ENCODE measurements around the gene CACNB4.

Gene CACNB4

DNA sequence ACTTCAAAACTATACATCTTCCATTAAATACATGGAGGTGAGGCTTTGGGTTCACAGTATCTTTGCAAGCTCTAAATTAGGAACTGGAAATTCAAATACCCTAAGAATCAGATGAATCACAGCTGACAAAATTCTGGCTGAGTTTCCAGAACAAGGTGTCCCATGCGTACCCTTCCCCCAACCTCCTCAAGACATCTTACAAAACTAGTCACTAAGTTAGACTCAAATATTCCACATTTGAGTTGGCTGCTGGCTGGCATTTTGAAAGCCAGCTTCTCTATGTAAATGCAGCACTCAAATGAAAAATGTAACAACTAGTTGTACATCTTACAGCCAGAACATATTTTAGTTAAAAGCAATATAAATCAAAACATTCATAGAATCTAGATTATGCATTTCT lies 139.6 kb downstream of the CACNB4 start:
- Histone ChIP-seq H2AFZ (ENCODE audit: low read length) (no peak overlapping the region), H3K27ac (ENCODE audit: low read depth, low read length, poor library complexity, severe bottlenecking) (no peak overlapping the region), H3K9me2 (ENCODE audit: low read depth, low read length) (no peaks in the 10 kb centered on the region)

DNA sequence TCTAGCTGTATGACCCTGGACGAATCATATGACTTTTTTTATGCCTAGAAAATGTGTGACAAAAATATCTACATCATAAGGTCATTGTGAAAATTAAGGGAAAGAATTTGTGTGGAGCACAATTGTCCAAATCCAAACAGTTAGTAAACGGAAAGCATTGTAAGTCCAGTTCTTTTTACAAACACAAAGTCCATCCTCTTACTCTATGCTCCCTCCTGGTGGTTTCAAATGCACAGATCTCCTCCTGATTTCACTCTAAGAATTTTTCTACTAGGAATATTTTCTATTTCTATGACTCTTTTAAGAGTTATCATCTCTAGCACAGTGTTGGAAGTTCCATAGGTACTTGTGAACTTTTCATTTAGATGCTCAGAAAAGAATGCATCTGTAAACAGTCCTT lies 145.4 kb downstream of the CACNB4 start:
- H4K20me1 ChIP-seq (ENCODE audit: insufficient read depth, low read length), result no peaks in the 10 kb centered on the region
- no peaks in the 10 kb centered on the region for H3F3A ChIP-seq (ENCODE audit: insufficient read depth, low read length)
- no peaks in the 10 kb centered on the region for H3K4me1 ChIP-seq (ENCODE audit: insufficient read depth, low read length, severe bottlenecking)
- H3K9ac ChIP-seq (ENCODE audit: low read length), result no peak overlapping the region
- no peak overlapping the region for H3K4me3 ChIP-seq (ENCODE audit: low read depth, low read length, poor library complexity, severe bottlenecking)
- H3K9me3 ChIP-seq (ENCODE audit: low read length), result no peaks in the 10 kb centered on the region
- no peaks in the 10 kb centered on the region for H3K36me3 ChIP-seq (ENCODE audit: insufficient read depth, low read length)
- no peak overlapping the region for H2AFZ ChIP-seq (ENCODE audit: low read length)
- no peak overlapping the region for H3K27ac ChIP-seq (ENCODE audit: low read depth, low read length, poor library complexity, severe bottlenecking)
- no peaks in the 10 kb centered on the region for H3K9me2 ChIP-seq (ENCODE audit: low read depth, low read length)
- no peak overlapping the region for H3K4me2 ChIP-seq (ENCODE audit: low read length)
- TF ChIP-seq EZH2 (IDR thresholded peaks at IDR 0.05; ENCODE audit: borderline replicate concordance, low read length), result no peak
- TF ChIP-seq, protein P1, sequence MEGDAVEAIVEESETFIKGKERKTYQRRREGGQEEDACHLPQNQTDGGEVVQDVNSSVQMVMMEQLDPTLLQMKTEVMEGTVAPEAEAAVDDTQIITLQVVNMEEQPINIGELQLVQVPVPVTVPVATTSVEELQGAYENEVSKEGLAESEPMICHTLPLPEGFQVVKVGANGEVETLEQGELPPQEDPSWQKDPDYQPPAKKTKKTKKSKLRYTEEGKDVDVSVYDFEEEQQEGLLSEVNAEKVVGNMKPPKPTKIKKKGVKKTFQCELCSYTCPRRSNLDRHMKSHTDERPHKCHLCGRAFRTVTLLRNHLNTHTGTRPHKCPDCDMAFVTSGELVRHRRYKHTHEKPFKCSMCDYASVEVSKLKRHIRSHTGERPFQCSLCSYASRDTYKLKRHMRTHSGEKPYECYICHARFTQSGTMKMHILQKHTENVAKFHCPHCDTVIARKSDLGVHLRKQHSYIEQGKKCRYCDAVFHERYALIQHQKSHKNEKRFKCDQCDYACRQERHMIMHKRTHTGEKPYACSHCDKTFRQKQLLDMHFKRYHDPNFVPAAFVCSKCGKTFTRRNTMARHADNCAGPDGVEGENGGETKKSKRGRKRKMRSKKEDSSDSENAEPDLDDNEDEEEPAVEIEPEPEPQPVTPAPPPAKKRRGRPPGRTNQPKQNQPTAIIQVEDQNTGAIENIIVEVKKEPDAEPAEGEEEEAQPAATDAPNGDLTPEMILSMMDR (IDR thresholded peaks at IDR 0.05; ENCODE audit: low read length), result no peak
- H3K27me3 ChIP-seq (ENCODE audit: insufficient read depth, low read length), result no peaks in the 10 kb centered on the region
- no peaks in the 10 kb centered on the region for H3K79me2 ChIP-seq (ENCODE audit: insufficient read depth, low read length)

More for the DNA sequence above, 139.6 kb downstream of the CACNB4 start:
- Histone ChIP-seq H3K79me2 (ENCODE audit: insufficient read depth, low read length) (no peaks in the 10 kb centered on the region), H3K36me3 (ENCODE audit: insufficient read depth, low read length) (no peaks in the 10 kb centered on the region), H3K9ac (ENCODE audit: low read length) (no peak overlapping the region), H3K4me2 (ENCODE audit: low read length) (no peak overlapping the region), H3F3A (ENCODE audit: insufficient read depth, low read length) (no peaks in the 10 kb centered on the region), H3K4me1 (ENCODE audit: insufficient read depth, low read length, severe bottlenecking) (no peaks in the 10 kb centered on the region), H4K20me1 (ENCODE audit: insufficient read depth, low read length) (no peaks in the 10 kb centered on the region), H3K9me3 (ENCODE audit: low read length) (no peaks in the 10 kb centered on the region), H3K4me3 (ENCODE audit: low read depth, low read length, poor library complexity, severe bottlenecking) (no peak overlapping the region), H3K27me3 (ENCODE audit: insufficient read depth, low read length) (no peaks in the 10 kb centered on the region)
- TF ChIP-seq, protein P1 (IDR thresholded peaks at IDR 0.05; ENCODE audit: low read length), result no peak
- TF ChIP-seq EZH2 (IDR thresholded peaks at IDR 0.05; ENCODE audit: borderline replicate concordance, low read length), result no peak

DNA sequence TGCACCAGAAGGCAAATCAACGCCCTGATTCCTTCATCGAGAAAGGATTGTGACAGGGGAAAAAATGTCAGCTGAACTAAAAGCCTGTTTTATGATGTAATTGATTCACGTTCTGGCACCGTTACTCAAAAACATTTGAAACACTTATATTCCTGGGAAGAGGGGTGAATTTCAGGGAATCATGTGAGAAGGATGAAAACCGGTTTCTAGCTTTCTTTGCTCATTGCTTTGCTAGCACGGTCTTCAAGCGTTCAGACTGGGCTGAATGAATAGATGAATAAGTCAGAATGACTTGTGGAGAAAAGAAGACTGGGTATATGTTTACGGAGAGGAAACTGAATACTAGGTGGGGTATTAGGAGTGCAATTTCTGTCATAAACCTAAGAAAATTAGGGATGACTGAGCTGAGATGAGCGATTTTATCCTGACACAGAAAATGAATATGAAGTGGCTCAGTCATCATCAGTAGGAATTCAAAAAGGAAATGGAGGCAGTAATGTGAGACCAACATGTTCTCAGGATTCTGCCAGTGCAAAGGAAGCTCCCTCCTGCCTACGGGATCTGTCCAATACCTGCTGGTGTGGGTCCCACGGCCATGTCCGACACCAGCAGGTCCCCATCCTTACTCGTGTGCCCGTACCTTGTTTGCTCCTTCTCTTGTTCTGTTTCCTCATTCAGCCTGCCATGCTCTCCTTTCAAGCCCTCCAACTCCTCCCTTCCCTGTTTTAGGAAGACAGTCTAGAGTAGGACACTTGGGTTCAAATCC lies 146.0 kb downstream of the CACNB4 start:
- H3K79me2 ChIP-seq (ENCODE audit: insufficient read depth, low read length), result no peaks in the 10 kb centered on the region
- H3K9me3 ChIP-seq (ENCODE audit: low read length), result no peaks in the 10 kb centered on the region
- no peaks in the 10 kb centered on the region for H3K9me2 ChIP-seq (ENCODE audit: low read depth, low read length)
- H3K27ac ChIP-seq (ENCODE audit: low read depth, low read length, poor library complexity, severe bottlenecking), result no peak overlapping the region
- H3K9ac ChIP-seq (ENCODE audit: low read length), result no peak overlapping the region
- H3K4me2 ChIP-seq (ENCODE audit: low read length), result no peak overlapping the region
- H3K4me1 ChIP-seq (ENCODE audit: insufficient read depth, low read length, severe bottlenecking), result no peaks in the 10 kb centered on the region
- no peaks in the 10 kb centered on the region for H4K20me1 ChIP-seq (ENCODE audit: insufficient read depth, low read length)
- no peaks in the 10 kb centered on the region for H3F3A ChIP-seq (ENCODE audit: insufficient read depth, low read length)
- H2AFZ ChIP-seq (ENCODE audit: low read length), result no peak overlapping the region
- no peaks in the 10 kb centered on the region for H3K27me3 ChIP-seq (ENCODE audit: insufficient read depth, low read length)
- H3K36me3 ChIP-seq (ENCODE audit: insufficient read depth, low read length), result no peaks in the 10 kb centered on the region
- no peak for TF ChIP-seq EZH2 (IDR thresholded peaks at IDR 0.05; ENCODE audit: borderline replicate concordance, low read length)
- TF ChIP-seq, protein P1 (IDR thresholded peaks at IDR 0.05; ENCODE audit: low read length), result no peak
- H3K4me3 ChIP-seq (ENCODE audit: low read depth, low read length, poor library complexity, severe bottlenecking), result no peak overlapping the region
